ENCODE results near the gene ZNF670. TPM values are rescaled to one million over a fixed set of nuclear protein-coding genes. Genes with fewer than 3 reads are reported as not detected.
"Not testable (repeated sequence)": the region's sequence is repeated elsewhere in the genome, so short reads cannot be mapped to it uniquely, and the experiment has no call there.

ZNF670 gene
- total RNA-seq, 1 donor = 4.3 TPM

DNA sequence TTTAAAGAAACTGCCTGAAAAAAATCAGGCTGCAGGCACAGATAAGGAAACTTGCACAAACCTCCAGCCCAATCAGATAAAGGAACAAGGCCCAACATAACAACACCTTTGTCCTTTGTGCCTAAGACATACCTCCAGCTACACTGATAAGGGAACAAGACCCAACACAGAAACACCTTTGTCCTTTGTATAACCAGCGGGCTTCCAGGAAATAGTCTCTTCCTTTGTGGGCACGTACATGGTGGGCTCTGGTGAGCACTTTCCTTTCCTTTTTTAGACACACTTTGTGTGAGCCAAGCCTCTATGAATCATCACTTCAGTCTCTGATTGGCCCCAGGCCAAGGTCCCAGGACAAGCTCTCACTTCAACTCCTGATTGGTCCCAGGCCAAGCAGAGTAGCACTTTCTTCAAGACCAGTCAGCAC, 23.6 kb downstream of the ZNF670 start:
- DNase-seq (ENCODE audit: low read depth) = peak; percentile 12
- no peak overlapping the region for H3K4me3 ChIP-seq (ENCODE audit: low read depth, low read length)
- TF ChIP-seq CTCF (IDR thresholded peaks at IDR 0.05; ENCODE audit: insufficient read depth, low read depth, low read length) = no peak

DNA sequence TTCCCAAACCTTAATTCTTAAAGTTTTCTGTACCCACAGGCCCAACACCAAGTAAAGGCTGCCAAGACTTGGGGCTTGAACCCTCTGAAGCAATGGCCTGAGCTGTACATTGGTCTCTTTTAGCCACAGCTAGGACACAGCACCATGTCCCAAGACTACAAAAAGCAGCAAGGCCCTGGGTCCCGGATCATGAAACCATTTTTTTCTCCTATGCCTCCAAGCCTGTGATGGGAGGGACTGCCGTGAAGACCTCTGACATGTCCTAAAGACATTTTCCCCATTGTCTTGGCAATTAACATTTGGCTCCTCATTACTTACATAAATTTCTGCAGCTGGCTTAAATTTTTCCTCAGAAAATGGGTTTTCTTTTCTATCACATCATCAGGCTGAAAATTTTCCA, 30.9 kb downstream of the ZNF670 start:
- H3K4me3 ChIP-seq (ENCODE audit: low read depth, low read length) = no peak overlapping the region
- no peak for TF ChIP-seq CTCF (IDR thresholded peaks at IDR 0.05; ENCODE audit: insufficient read depth, low read depth, low read length)
- no peak for DNase-seq (ENCODE audit: low read depth)

DNA sequence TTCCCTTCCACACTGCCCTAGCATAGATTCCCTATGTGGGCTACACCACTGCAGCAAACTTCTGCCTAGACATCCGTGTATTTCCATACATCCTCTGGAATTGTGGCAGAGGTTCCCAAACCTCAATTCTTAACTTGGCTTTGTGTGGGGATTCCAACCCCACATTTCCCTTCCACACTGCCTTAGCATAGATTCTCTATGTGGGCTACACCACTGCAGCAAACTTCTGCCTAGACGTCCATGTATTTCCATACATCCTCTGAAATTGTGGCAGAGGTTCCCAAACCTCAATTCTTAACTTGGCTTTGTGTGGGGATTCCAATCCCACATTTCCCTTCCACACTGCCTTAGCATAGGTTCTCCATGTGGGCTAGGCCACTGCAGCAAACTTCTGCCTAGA, 31.4 kb downstream of the ZNF670 start:
- no peak for TF ChIP-seq CTCF (IDR thresholded peaks at IDR 0.05; ENCODE audit: insufficient read depth, low read depth, low read length)
- no peak for DNase-seq (ENCODE audit: low read depth)
- H3K4me3 ChIP-seq (ENCODE audit: low read depth, low read length) = no peak overlapping the region

DNA sequence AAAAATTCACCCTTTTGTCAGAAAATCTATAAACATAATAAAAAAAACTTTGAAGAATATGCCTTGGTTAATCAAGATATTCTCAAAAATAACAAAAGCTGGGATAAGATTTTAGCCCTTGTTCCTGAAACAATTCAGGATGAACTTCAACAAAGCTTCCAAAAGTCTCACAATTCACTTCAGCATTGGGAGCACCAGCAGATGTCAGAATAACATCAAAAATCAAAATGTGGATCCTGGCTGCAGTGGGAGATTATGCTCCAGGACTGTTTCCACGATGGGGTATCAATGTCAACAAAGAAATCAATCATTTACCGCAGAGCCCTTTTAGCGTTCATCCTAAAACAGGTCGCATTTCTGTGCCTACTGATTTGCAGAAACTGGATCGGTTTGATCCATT, 35.2 kb downstream of the ZNF670 start:
- TF ChIP-seq CTCF (IDR thresholded peaks at IDR 0.05; ENCODE audit: insufficient read depth, low read depth, low read length) = no peak
- H3K4me3 ChIP-seq (ENCODE audit: low read depth, low read length) = no peak overlapping the region
- DNase-seq (ENCODE audit: low read depth) = no peak

DNA sequence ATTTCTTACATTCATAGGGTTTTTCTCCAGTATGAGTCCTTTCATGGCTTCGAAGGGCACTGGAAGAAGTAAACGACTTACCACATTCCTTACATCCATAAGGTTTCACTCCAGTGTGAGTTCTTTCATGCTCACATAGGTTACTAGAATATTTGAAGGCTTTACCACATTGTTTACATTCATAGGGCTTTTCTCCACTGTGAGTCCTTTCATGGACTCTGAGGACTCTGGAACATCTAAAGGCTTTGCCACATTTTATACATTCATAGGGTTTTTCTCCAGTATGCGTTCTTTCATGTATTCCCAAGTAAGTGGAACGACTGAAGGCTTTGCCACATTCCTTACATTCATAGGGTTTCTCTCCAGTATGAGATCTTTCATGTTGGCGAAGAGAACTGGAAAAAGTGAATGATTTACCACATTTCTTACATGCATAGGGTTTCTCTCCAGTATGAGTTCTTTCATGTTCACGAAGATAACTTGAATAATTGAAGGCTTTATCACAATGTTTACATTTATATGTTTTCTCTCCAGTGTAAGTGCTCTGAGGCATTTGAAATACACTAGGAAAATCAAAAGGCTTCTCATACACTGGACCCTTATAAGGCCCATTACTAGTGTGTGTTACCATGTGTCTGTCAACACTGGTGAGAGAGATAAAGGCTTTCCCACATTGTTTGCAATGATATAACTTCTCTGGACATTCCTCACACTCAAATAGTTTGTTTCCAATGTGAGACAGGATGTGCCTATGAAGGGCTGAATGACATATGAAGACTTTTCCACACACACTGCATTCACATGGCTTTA, 40.9 kb downstream of the ZNF670 start:
- no peak for DNase-seq (ENCODE audit: low read depth)
- TF ChIP-seq CTCF (IDR thresholded peaks at IDR 0.05; ENCODE audit: insufficient read depth, low read depth, low read length) = no peak
- no peak overlapping the region for H3K4me3 ChIP-seq (ENCODE audit: low read depth, low read length)

DNA sequence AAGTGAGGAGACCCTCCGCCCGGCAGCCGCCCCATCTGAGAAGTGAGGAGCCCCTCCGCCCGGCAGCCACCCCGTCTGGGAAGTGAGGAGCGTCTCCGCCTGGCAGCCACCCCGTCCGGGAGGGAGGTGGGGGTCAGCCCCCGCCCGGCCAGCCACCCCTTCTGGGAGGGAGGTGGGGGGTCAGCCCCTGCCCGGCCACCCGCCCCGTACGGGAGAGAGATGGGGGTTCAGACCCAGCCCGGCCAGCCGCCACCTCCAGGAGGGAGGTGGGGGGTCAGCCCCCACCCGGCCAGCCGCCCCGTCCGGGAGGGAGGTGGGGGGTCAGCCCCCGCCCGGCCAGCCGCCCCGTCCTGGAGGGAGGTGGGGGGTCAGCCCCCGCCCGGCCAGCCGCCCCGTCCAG, 46.3 kb downstream of the ZNF670 start:
- not testable (repeated sequence) for DNase-seq (ENCODE audit: low read depth); H3K4me3 ChIP-seq (ENCODE audit: low read depth, low read length)

Other genes with a start within 250 kb of the ZNF670 start
- gene AHCTF1, start 146.9 kb downstream of the ZNF670 start, total RNA-seq = 35.8 and 46.6 TPM in 2 replicates
- 1.3 and 2.6 TPM in 2 replicates for gene ZNF695, start 70.8 kb downstream of the ZNF670 start, total RNA-seq
- 10.0 and 13.0 TPM in 2 replicates for gene ZNF669, start 25.5 kb upstream of the ZNF670 start, total RNA-seq
- gene ZNF124, start 93.2 kb upstream of the ZNF670 start, total RNA-seq = 26.4 and 43.2 TPM in 2 replicates
- gene VN1R5, start 177.3 kb upstream of the ZNF670 start, total RNA-seq = not detected in 2 replicates